Sigmoid colon (tissue), 7 donors: ENCODE data around the gene PLXNA4. TPM values are rescaled to one million over a fixed set of nuclear protein-coding genes. Genes with fewer than 3 reads are reported as not detected.

Source experiments
- DNase-seq: peaks from one replicate; pipeline ENCODE4 v3.0.0-alpha.2; 2019
- H3K27ac ChIP-seq, 4 donors: fragments of 200-600 bp; sonication (generic); one replicate each; pipeline ENCODE4 v1.5.1; 2016 to 2019; ENCODE audit warnings: mild to moderate bottlenecking in 1 of 4
- H3K27me3 ChIP-seq, 3 donors: fragments of 200-600 bp; sonication (generic); one replicate each; pipeline ENCODE4 v1.5.1; 2019; ENCODE audit warnings: mild to moderate bottlenecking in 1 of 3
- H3K36me3 ChIP-seq, 4 donors: fragments of 200-600 bp; sonication (generic); one replicate each; pipeline ENCODE4 v1.5.1; 2016 to 2019
- H3K4me1 ChIP-seq, 4 donors: fragments of 200-600 bp; sonication (generic); one replicate each; pipeline ENCODE4 v1.5.1; 2017 to 2019
- H3K4me3 ChIP-seq, 4 donors: fragments of 200-600 bp; sonication (generic); one replicate each; pipeline ENCODE4 v1.5.1; 2017 to 2019; ENCODE audit warnings: mild to moderate bottlenecking in 2 of 4, moderate library complexity in 1 of 4
- H3K9me3 ChIP-seq, 4 donors: fragments of 200-600 bp in 3 of 4; sonication (generic) in 3 of 4; one replicate each; pipeline versions ENCODE4 v1.5.1 to v1.6.1; 2013 to 2019
- CTCF ChIP-seq, 4 experiments: fragments of 450-650 bp in 3 of 4; fragments of 200-600 bp in 1 of 4; IDR thresholded peaks; one replicate each; pipeline ENCODE4 v1.5.1; 2016 to 2019; ENCODE audit warnings: antibody characterized with exemption in 4 of 4, mild to moderate bottlenecking in 3 of 4, moderate library complexity in 2 of 4
- EP300 ChIP-seq, 4 donors: sonication (generic); formaldehyde crosslinking; IDR thresholded peaks; one replicate each; pipeline ENCODE4 v1.6.1; 2017; ENCODE audit warnings: antibody characterized with exemption in 4 of 4
- POLR2A ChIP-seq, 2 donors: fragments of 450-650 bp; IDR thresholded peaks; one replicate each; pipeline ENCODE4 v1.6.1; 2016; ENCODE audit warnings: antibody characterized with exemption in 2 of 2, mild to moderate bottlenecking in 2 of 2, moderate library complexity in 2 of 2
- POLR2AphosphoS5 ChIP-seq, 4 donors: sonication (generic); formaldehyde crosslinking; IDR thresholded peaks; one replicate each; pipeline ENCODE4 v1.6.1; 2017; ENCODE audit warnings: antibody characterized with exemption in 4 of 4
- WGBS, 2 donors: extraction: QIAGEN DNeasy Blood & Tissue Kit; methylation state at CpG; one replicate each; pipeline ENCODE4 v1.1.7; 2013; 5-methylcytosine and 5-hydroxymethylcytosine counted together
- intact Hi-C: fragments of 100-400 bp; cut with DNase I; formaldehyde crosslinking; loops from one replicate; pipeline ENCODE4 v1.15.1; 2023
- polyA plus RNA-seq, 3 donors: library from polyadenylated mRNA; stranded (reverse); fragments of 200-250 nt; gene quantifications; one replicate each; pipeline ENCODE4 v1.2.3, GENCODE V29; 2013
- total RNA-seq, 4 donors: library from RNA; depleted of rRNA; stranded (reverse); fragments of >200 nt; gene quantifications; one replicate each; pipeline ENCODE4 v1.1.0, GENCODE V29; 2016
- donor health status: healthy with polysubstance abuse.
- donor health status: Bipolar disorder and iron deficiency.
- donor health status: healthy.

PLXNA4 gene
- total and polyA plus RNA-seq, 7 donors = under 0.01 to 10.5 (median 3.7) TPM; not detected in 1

- Histone ChIP-seq H3K27ac (peak overlapping the region in 2 of 4 donors; percentile 9 to 68), H3K36me3 (no peaks in the 10 kb centered on the region), H3K9me3 (no peaks in the 10 kb centered on the region), H3K27me3 (no peaks in the 10 kb centered on the region), H3K4me1 (peaks cover 0 to 53% (median 42%) of the 10 kb centered on the region in 4 donors), H3K4me3 (no peak overlapping the region)
- TF ChIP-seq POLR2A (IDR thresholded peaks at IDR 0.05) (no peak), POLR2AphosphoS5 (IDR thresholded peaks at IDR 0.05) (no peak), EP300 (IDR thresholded peaks at IDR 0.05) (no peak), CTCF (IDR thresholded peaks at IDR 0.05) (no peak)
- intact Hi-C loops = loop anchor here (10.0 kb wide), 1 partner anchor 140 kb away; no protein-coding TSS in a partner anchor
- DNase-seq = no peak
- 83 to 87% methylated on average over 3 of the region's 3 CpGs for WGBS, 2 donors
These were observed 321.0 kb downstream of the PLXNA4 start for GRCh38 chr7:132255115-132255797.

GRCh38 chr7:132254455-132254854 is 321.8 kb downstream of the PLXNA4 start:
- no peak for DNase-seq
- H3K4me1 ChIP-seq = peaks cover 0 to 61% (median 50%) of the 10 kb centered on the region in 4 donors
- H3K27me3 ChIP-seq = no peaks in the 10 kb centered on the region
- H3K4me3 ChIP-seq = no peak overlapping the region
- intact Hi-C loops = loop anchor here (5.0 to 10.0 kb wide), 4 partner anchors 140 to 323 kb away; partner anchors contain the start of gene PLXNA4
- TF ChIP-seq POLR2A (IDR thresholded peaks at IDR 0.05) (no peak), POLR2AphosphoS5 (IDR thresholded peaks at IDR 0.05) (no peak), EP300 (IDR thresholded peaks at IDR 0.05) (no peak)
- H3K27ac ChIP-seq = peak overlapping the region in 1 of 4 donors; percentile 68
- 87 to 92% methylated on average over 12 of the region's 12 CpGs for WGBS, 2 donors
- H3K36me3 ChIP-seq = no peaks in the 10 kb centered on the region
- no peaks in the 10 kb centered on the region for H3K9me3 ChIP-seq

- peaks cover 0 to 61% (median 53%) of the 10 kb centered on the region in 4 donors for H3K4me1 ChIP-seq
- TF ChIP-seq EP300 (IDR thresholded peaks at IDR 0.05) (no peak), POLR2A (IDR thresholded peaks at IDR 0.05) (no peak), POLR2AphosphoS5 (IDR thresholded peaks at IDR 0.05) (no peak), CTCF (IDR thresholded peaks at IDR 0.05) (no peak)
- H3K9me3 ChIP-seq = no peaks in the 10 kb centered on the region
- 10 to 40% methylated on average over 2 of the region's 2 CpGs for WGBS, 2 donors
- H3K27me3 ChIP-seq = no peaks in the 10 kb centered on the region
- DNase-seq = no peak
- no peaks in the 10 kb centered on the region for H3K36me3 ChIP-seq
- intact Hi-C loops = loop anchor here (5.0 to 10.0 kb wide), 4 partner anchors 142 to 325 kb away; partner anchors contain the start of gene PLXNA4
- no peak overlapping the region for H3K4me3 ChIP-seq
- H3K27ac ChIP-seq = peak overlapping the region in 1 of 4 donors; percentile 82
These were observed 323.5 kb downstream of the PLXNA4 start for GRCh38 chr7:132252793-132253100.

GRCh38 chr7:132251327-132251659 is 325.0 kb downstream of the PLXNA4 start:
- DNase-seq = peak; percentile 92
- intact Hi-C loops = loop anchor here (5.0 to 10.0 kb wide), 4 partner anchors 144 to 326 kb away; partner anchors contain the start of gene PLXNA4
- Histone ChIP-seq H3K4me1 (peaks cover 0 to 50% (median 45%) of the 10 kb centered on the region in 4 donors), H3K9me3 (no peaks in the 10 kb centered on the region), H3K4me3 (no peak overlapping the region), H3K36me3 (no peaks in the 10 kb centered on the region), H3K27ac (peak overlapping the region in 3 of 4 donors; percentile 60 to 82 (median 69)), H3K27me3 (no peaks in the 10 kb centered on the region)
- 12 to 35% methylated on average over 5 of the region's 5 CpGs for WGBS, 2 donors
- TF ChIP-seq POLR2AphosphoS5 (IDR thresholded peaks at IDR 0.05) (peak in 3 of 4 donors; percentile 17 to 32 (median 17)), POLR2A (IDR thresholded peaks at IDR 0.05) (no peak)

GRCh38 chr7:132250480-132251326 is 325.6 kb downstream of the PLXNA4 start:
- Histone ChIP-seq H3K4me3 (no peak overlapping the region), H3K27ac (peak overlapping the region in 3 of 4 donors; percentile 60 to 82 (median 69)), H3K36me3 (no peaks in the 10 kb centered on the region), H3K27me3 (no peaks in the 10 kb centered on the region), H3K4me1 (peaks cover 0 to 44% (median 40%) of the 10 kb centered on the region in 4 donors), H3K9me3 (no peaks in the 10 kb centered on the region)
- WGBS, 2 donors = 16 to 48% methylated on average over 4 of the region's 4 CpGs
- intact Hi-C loops = loop anchor here (5.0 to 10.0 kb wide), 4 partner anchors 144 to 327 kb away; partner anchors contain the start of gene PLXNA4
- TF ChIP-seq CTCF (IDR thresholded peaks at IDR 0.05) (no peak), POLR2AphosphoS5 (IDR thresholded peaks at IDR 0.05) (no peak)
- DNase-seq = no peak
